Lower leg skin (tissue), 3 donors: Measurements from ENCODE around the gene FERMT1.

ENCODE experiments used
- CTCF ChIP-seq, 3 donors: fragments of 450-650 bp; IDR thresholded peaks; one replicate each; pipeline ENCODE4 v1.5.1; 2016; ENCODE audit warnings: antibody characterized with exemption in 3 of 3, mild to moderate bottlenecking in 3 of 3, moderate library complexity in 2 of 3
- POLR2A ChIP-seq, 2 donors: fragments of 450-650 bp; IDR thresholded peaks; one replicate each; pipeline ENCODE4 v1.6.1; 2016 to 2017; ENCODE audit warnings: antibody characterized with exemption in 2 of 2, mild to moderate bottlenecking in 1 of 2, moderate library complexity in 1 of 2

GRCh38 chr20:6116758-6117157 is 6.1 kb downstream of the FERMT1 start:
- TF ChIP-seq CTCF (IDR thresholded peaks at IDR 0.05) (no peak), POLR2A (IDR thresholded peaks at IDR 0.05) (no peak)
